ENCODE measurements around the gene MCF2.

GRCh38 chrX:139751053-139751452 lies 43.1 kb upstream of the MCF2 start:
- TF ChIP-seq ZNF423 (tag by site-specific recombination; IDR thresholded peaks at IDR 0.05) = no peak
- TF ChIP-seq, protein P1, sequence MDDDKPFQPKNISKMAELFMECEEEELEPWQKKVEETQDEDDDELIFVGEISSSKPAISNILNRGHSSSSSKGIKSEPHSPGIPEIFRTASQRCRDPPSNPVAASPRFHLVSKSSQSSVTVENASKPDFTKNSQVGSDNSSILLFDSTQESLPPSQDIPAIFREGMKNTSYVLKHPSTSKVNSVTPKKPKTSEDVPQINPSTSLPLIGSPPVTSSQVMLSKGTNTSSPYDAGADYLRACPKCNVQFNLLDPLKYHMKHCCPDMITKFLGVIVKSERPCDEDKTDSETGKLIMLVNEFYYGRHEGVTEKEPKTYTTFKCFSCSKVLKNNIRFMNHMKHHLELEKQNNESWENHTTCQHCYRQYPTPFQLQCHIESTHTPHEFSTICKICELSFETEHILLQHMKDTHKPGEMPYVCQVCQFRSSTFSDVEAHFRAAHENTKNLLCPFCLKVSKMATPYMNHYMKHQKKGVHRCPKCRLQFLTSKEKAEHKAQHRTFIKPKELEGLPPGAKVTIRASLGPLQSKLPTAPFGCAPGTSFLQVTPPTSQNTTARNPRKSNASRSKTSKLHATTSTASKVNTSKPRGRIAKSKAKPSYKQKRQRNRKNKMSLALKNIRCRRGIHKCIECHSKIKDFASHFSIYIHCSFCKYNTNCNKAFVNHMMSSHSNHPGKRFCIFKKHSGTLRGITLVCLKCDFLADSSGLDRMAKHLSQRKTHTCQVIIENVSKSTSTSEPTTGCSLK (tag by site-specific recombination; IDR thresholded peaks at IDR 0.05) = no peak
- TF ChIP-seq, protein P2, sequence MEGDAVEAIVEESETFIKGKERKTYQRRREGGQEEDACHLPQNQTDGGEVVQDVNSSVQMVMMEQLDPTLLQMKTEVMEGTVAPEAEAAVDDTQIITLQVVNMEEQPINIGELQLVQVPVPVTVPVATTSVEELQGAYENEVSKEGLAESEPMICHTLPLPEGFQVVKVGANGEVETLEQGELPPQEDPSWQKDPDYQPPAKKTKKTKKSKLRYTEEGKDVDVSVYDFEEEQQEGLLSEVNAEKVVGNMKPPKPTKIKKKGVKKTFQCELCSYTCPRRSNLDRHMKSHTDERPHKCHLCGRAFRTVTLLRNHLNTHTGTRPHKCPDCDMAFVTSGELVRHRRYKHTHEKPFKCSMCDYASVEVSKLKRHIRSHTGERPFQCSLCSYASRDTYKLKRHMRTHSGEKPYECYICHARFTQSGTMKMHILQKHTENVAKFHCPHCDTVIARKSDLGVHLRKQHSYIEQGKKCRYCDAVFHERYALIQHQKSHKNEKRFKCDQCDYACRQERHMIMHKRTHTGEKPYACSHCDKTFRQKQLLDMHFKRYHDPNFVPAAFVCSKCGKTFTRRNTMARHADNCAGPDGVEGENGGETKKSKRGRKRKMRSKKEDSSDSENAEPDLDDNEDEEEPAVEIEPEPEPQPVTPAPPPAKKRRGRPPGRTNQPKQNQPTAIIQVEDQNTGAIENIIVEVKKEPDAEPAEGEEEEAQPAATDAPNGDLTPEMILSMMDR (tag by site-specific recombination; IDR thresholded peaks at IDR 0.05) = no peak
- no peak for TF ChIP-seq ZNF10 (tag by site-specific recombination; IDR thresholded peaks at IDR 0.05)
- TF ChIP-seq ZFP3 (tag by site-specific recombination; IDR thresholded peaks at IDR 0.05; ENCODE audit: low read depth) = no peak
- TF ChIP-seq ZNF146 (tag by site-specific recombination; IDR thresholded peaks at IDR 0.05) = no peak
- no peak for TF ChIP-seq ZBTB21 (tag by site-specific recombination; IDR thresholded peaks at IDR 0.05)
- no peak for TF ChIP-seq ZNF24 (tag by site-specific recombination; IDR thresholded peaks at IDR 0.05)
- TF ChIP-seq ZNF530 (tag by site-specific recombination; IDR thresholded peaks at IDR 0.05; ENCODE audit: low read depth) = no peak
